H9 (cell line): ENCODE measurements around the gene EDN3. TPM values are rescaled to one million over a fixed set of nuclear protein-coding genes. Genes with fewer than 3 reads are reported as not detected.

Source experiments
- DNase-seq: peaks from one replicate; pipeline ENCODE4 v3.0.0-alpha.2; 2017
- H2AFZ ChIP-seq: one replicate; pipeline ENCODE4 v1.6.1; 2013; ENCODE audit warnings: mild to moderate bottlenecking, low read length, control low read depth, moderate library complexity
- H2AK5ac ChIP-seq: 2 replicates; pipeline ENCODE4 v1.6.1; 2013; ENCODE audit warnings: low read length, control low read depth, mixed read lengths; ENCODE audit not compliant: insufficient read length
- H2BK120ac ChIP-seq: one replicate; pipeline ENCODE4 v1.6.1; 2013; ENCODE audit warnings: low read depth, mild to moderate bottlenecking, low read length, control low read depth, inconsistent platforms; ENCODE audit not compliant: poor library complexity, severe bottlenecking
- H2BK12ac ChIP-seq: 2 replicates; pipeline ENCODE4 v1.6.1; 2013; ENCODE audit warnings: low read length, control low read depth, mixed read lengths, low read depth; ENCODE audit not compliant: insufficient read length
- H2BK15ac ChIP-seq: 2 replicates; pipeline ENCODE4 v1.6.1; 2013; ENCODE audit warnings: low read depth, low read length, control low read depth
- H2BK20ac ChIP-seq: one replicate; pipeline ENCODE4 v1.6.1; 2013; ENCODE audit warnings: low read depth, mild to moderate bottlenecking, low read length, control low read depth, inconsistent platforms; ENCODE audit not compliant: poor library complexity, severe bottlenecking
- H2BK5ac ChIP-seq: 2 replicates; pipeline ENCODE4 v1.6.1; 2013; ENCODE audit warnings: low read length, control low read depth, mixed read lengths; ENCODE audit not compliant: insufficient read length
- H3K14ac ChIP-seq: 2 replicates; pipeline ENCODE4 v1.6.1; 2013; ENCODE audit warnings: low read length, control low read depth; ENCODE audit not compliant: insufficient read depth
- H3K18ac ChIP-seq: 2 replicates; pipeline ENCODE4 v1.6.1; 2013; ENCODE audit warnings: low read depth, mild to moderate bottlenecking, mixed read lengths, low read length, control low read depth; ENCODE audit not compliant: insufficient read length
- H3K23ac ChIP-seq: 2 replicates; pipeline ENCODE4 v1.6.1; 2013; ENCODE audit warnings: low read length, control low read depth, mixed read lengths, low read depth; ENCODE audit not compliant: insufficient read length
- H3K23me2 ChIP-seq: 2 replicates; pipeline ENCODE4 v1.6.1; 2013; ENCODE audit warnings: low read depth, mild to moderate bottlenecking, mixed read lengths, low read length, control low read depth; ENCODE audit not compliant: insufficient read length, poor library complexity, severe bottlenecking
- H3K27ac ChIP-seq: 2 replicates; pipeline ENCODE4 v1.5.1; 2013; ENCODE audit warnings: low read length, control low read depth, mixed read lengths, low read depth; ENCODE audit not compliant: insufficient read length
- H3K27me3 ChIP-seq: 2 replicates; pipeline ENCODE4 v1.6.1; 2013; ENCODE audit warnings: low read length, control low read depth, inconsistent platforms; ENCODE audit not compliant: insufficient read depth
- H3K4ac ChIP-seq: 2 replicates; pipeline ENCODE4 v1.6.1; 2013; ENCODE audit warnings: low read depth, mild to moderate bottlenecking, control low read depth, inconsistent platforms, low read length, moderate library complexity
- H3K4me1 ChIP-seq: 2 replicates; pipeline ENCODE4 v1.6.1; 2013; ENCODE audit warnings: low read length, control low read depth, inconsistent platforms; ENCODE audit not compliant: insufficient read depth
- H3K4me2 ChIP-seq: 2 replicates; pipeline ENCODE4 v1.6.1; 2013; ENCODE audit warnings: low read length, control low read depth, mixed read lengths; ENCODE audit not compliant: insufficient read length, insufficient read depth
- H3K56ac ChIP-seq: 2 replicates; pipeline ENCODE4 v1.6.1; 2013; ENCODE audit warnings: low read depth, mild to moderate bottlenecking, mixed read lengths, low read length, control low read depth; ENCODE audit not compliant: insufficient read length
- H3K79me1 ChIP-seq: 2 replicates; pipeline ENCODE4 v1.6.1; 2013; ENCODE audit warnings: low read depth, mild to moderate bottlenecking, moderate library complexity, low read length, control low read depth, inconsistent platforms; ENCODE audit not compliant: insufficient read depth, poor library complexity, severe bottlenecking
- H3K79me2 ChIP-seq: 2 replicates; pipeline ENCODE4 v1.6.1; 2013; ENCODE audit warnings: low read length, control low read depth, inconsistent platforms; ENCODE audit not compliant: insufficient read depth
- H3K9ac ChIP-seq: 2 replicates; pipeline ENCODE4 v1.6.1; 2013; ENCODE audit warnings: low read length, control low read depth, mixed read lengths; ENCODE audit not compliant: insufficient read length; ENCODE audit errors: extremely low read depth
- H3K9me3 ChIP-seq: one replicate; pipeline ENCODE4 v1.6.1; 2013; ENCODE audit warnings: low read depth, low read length, inconsistent platforms; ENCODE audit not compliant: control insufficient read depth
- H3T11ph ChIP-seq: one replicate; pipeline ENCODE4 v1.6.1; 2013; ENCODE audit warnings: mild to moderate bottlenecking, low read length, control low read depth, inconsistent platforms
- H4K20me1 ChIP-seq: one replicate; pipeline ENCODE4 v1.6.1; 2013; ENCODE audit not compliant: control insufficient read depth, insufficient read length, insufficient read depth
- H4K5ac ChIP-seq: 2 replicates; pipeline ENCODE4 v1.6.1; 2013; ENCODE audit warnings: low read depth, mild to moderate bottlenecking, mixed read lengths, low read length, control low read depth; ENCODE audit not compliant: insufficient read length
- H4K8ac ChIP-seq: replicated peaks from 2 replicates; pipeline ENCODE4 v1.6.1; 2013; ENCODE audit warnings: low read length, control low read depth, mixed read lengths, low read depth; ENCODE audit not compliant: insufficient read length
- H4K91ac ChIP-seq: 2 replicates; pipeline ENCODE4 v1.6.1; 2013; ENCODE audit warnings: low read depth, mild to moderate bottlenecking, moderate library complexity, mixed read lengths, low read length, control low read depth; ENCODE audit not compliant: insufficient read length
- H3K27ac Mint-ChIP-seq, 3 experiments: 2 replicates in 2 of 3; 3 replicates in 1 of 3; pipeline ENCODE4 v1.8.0; 2020 to 2021; ENCODE audit warnings: mixed read lengths in 3 of 3, mild to moderate bottlenecking in 1 of 3, moderate library complexity in 1 of 3
- H3K27me3 Mint-ChIP-seq: 2 replicates; pipeline ENCODE4 v1.8.0; 2021; ENCODE audit warnings: low read depth, mild to moderate bottlenecking, moderate library complexity, mixed read lengths
- H3K36me3 Mint-ChIP-seq, 3 experiments: 2 replicates in 2 of 3; 3 replicates in 1 of 3; pipeline ENCODE4 v1.8.0; 2020 to 2021; ENCODE audit warnings: low read depth in 3 of 3, mixed read lengths in 3 of 3; ENCODE audit not compliant: insufficient read depth in 1 of 3
- H3K4me1 Mint-ChIP-seq, 2 experiments: 2 replicates each; pipeline ENCODE4 v1.8.0; 2020; ENCODE audit warnings: mixed read lengths in 2 of 2
- H3K4me3 Mint-ChIP-seq, 2 experiments: 2 replicates in 1 of 2; 3 replicates in 1 of 2; pipeline ENCODE4 v1.8.0; 2020 to 2021; ENCODE audit warnings: mild to moderate bottlenecking in 2 of 2, mixed read lengths in 2 of 2, moderate library complexity in 1 of 2
- H3K9me3 Mint-ChIP-seq, 2 experiments: 2 replicates in 1 of 2; 3 replicates in 1 of 2; pipeline ENCODE4 v1.8.0; 2020; ENCODE audit warnings: mild to moderate bottlenecking in 2 of 2, mixed read lengths in 2 of 2, moderate library complexity in 1 of 2
- WGBS: extraction: QIAGEN DNeasy Blood & Tissue Kit; methylation state at CpG from one replicate; pipeline ENCODE4 v1.1.7; 2013; ENCODE audit warnings: missing lambda C conversion rate, low lambda C conversion rate, mixed read lengths; ENCODE audit not compliant: insufficient read length; ENCODE audit errors: extremely low coverage; 5-methylcytosine and 5-hydroxymethylcytosine counted together
- total RNA-seq: library from RNA; stranded (reverse); gene quantifications from 2 replicates; pipeline ENCODE4 v1.2.1, GENCODE V29; 2021
- TF ChIP-seq, protein P1 (sequence below): fragments of 200-600 bp; sonication (generic); conservative IDR thresholded peaks from 3 replicates; pipeline ENCODE4 v1.8.0; 2021; ENCODE audit warnings: antibody characterized with exemption, mild to moderate bottlenecking

EDN3 gene
- total RNA-seq, 1 experiment from 2014 or later = 0.20 TPM

GRCh38 chr20:59276938-59277337 is 23.5 kb upstream of the EDN3 start:
- Histone ChIP-seq H3K9me3 (no peaks in the 10 kb centered on the region), H3T11ph (no peak overlapping the region), H4K5ac (no peak overlapping the region), H3K27ac (no peak overlapping the region), H2BK15ac (no peak overlapping the region), H2BK12ac (no peak overlapping the region), H2BK5ac (no peak overlapping the region), H3K4ac (no peak overlapping the region), H3K4me2 (no peak overlapping the region), H3K56ac (no peak overlapping the region), H2BK20ac (no peak overlapping the region), H2AK5ac (no peak overlapping the region), H4K8ac (no peak overlapping the region), H4K91ac (no peak overlapping the region), H3K14ac (no peak overlapping the region), H2AFZ (no peak overlapping the region), H3K18ac (no peak overlapping the region), H3K27me3 (no peaks in the 10 kb centered on the region), H3K79me2 (no peaks in the 10 kb centered on the region), H3K9ac (no peak overlapping the region), H3K4me1 (no peaks in the 10 kb centered on the region), H3K79me1 (no peaks in the 10 kb centered on the region), H3K23ac (no peak overlapping the region), H2BK120ac (no peak overlapping the region), H4K20me1 (no peaks in the 10 kb centered on the region), H3K23me2 (no peaks in the 10 kb centered on the region)
- Mint-ChIP-seq H3K27ac (no peak overlapping the region), H3K9me3 (no peaks in the 10 kb centered on the region), H3K36me3 (no peaks in the 10 kb centered on the region), H3K4me3 (no peak overlapping the region), H3K4me1 (no peaks in the 10 kb centered on the region), H3K27me3 (peaks cover 68% of the 10 kb centered on the region)
- DNase-seq = no peak
- TF ChIP-seq, protein P1, sequence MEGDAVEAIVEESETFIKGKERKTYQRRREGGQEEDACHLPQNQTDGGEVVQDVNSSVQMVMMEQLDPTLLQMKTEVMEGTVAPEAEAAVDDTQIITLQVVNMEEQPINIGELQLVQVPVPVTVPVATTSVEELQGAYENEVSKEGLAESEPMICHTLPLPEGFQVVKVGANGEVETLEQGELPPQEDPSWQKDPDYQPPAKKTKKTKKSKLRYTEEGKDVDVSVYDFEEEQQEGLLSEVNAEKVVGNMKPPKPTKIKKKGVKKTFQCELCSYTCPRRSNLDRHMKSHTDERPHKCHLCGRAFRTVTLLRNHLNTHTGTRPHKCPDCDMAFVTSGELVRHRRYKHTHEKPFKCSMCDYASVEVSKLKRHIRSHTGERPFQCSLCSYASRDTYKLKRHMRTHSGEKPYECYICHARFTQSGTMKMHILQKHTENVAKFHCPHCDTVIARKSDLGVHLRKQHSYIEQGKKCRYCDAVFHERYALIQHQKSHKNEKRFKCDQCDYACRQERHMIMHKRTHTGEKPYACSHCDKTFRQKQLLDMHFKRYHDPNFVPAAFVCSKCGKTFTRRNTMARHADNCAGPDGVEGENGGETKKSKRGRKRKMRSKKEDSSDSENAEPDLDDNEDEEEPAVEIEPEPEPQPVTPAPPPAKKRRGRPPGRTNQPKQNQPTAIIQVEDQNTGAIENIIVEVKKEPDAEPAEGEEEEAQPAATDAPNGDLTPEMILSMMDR = no peak
- WGBS = no CpG with 5 or more reads among the region's 5 CpGs
